B cell (primary cell): ENCODE results near the gene PET100. TPM values are rescaled to one million over a fixed set of nuclear protein-coding genes. Genes with fewer than 3 reads are reported as not detected.

Source experiments
- ATAC-seq: fragments of 200-7000 bp; cut with Tn5 transposase; one replicate; pipeline ENCODE4 v1.10.0; 2021; ENCODE audit warnings: low read depth, mild to moderate bottlenecking, moderate number of reproducible peaks, moderate library complexity
- CTCF ChIA-PET: fragments of 350-600 bp; sonication (Branson Sonifier 250); formaldehyde crosslinking; loops from one replicate; lab custom pipeline; 2021; ENCODE audit warnings: antibody characterized with exemption, inconsistent platforms; lab: Charles Lee
- POLR2A ChIA-PET: fragments of 350-600 bp; sonication (Branson Sonifier 250); formaldehyde crosslinking; loops from one replicate; lab custom pipeline; 2021; ENCODE audit warnings: antibody characterized with exemption; lab: Charles Lee
- DNase-seq: peaks from one replicate; pipeline ENCODE4 v3.0.0; 2013
- H2AFZ ChIP-seq: 2 replicates; pipeline ENCODE4 v1.6.1; 2012; ENCODE audit warnings: mild to moderate bottlenecking, low read depth, low read length; ENCODE audit not compliant: insufficient read depth, poor library complexity, severe bottlenecking
- H3K27ac ChIP-seq, 2 donors: 1 replicate in 1 of 2; 2 replicates in 1 of 2; pipeline ENCODE4 v1.5.1; 2012 to 2013; ENCODE audit warnings: low read length in 2 of 2, mild to moderate bottlenecking in 2 of 2, moderate library complexity in 1 of 2
- H3K27me3 ChIP-seq, 4 experiments: fragments of 200-600 bp in 1 of 4; sonication (generic) in 1 of 4; replicated peaks in 1 of 4; 1 replicate in 2 of 4; 2 replicates in 2 of 4; pipeline versions ENCODE4 v1.6.1 to v1.7.0; 2013 to 2016; ENCODE audit warnings: low read length in 3 of 4, mild to moderate bottlenecking in 2 of 4, mixed read lengths in 1 of 4, moderate library complexity in 1 of 4; ENCODE audit not compliant: insufficient read depth in 4 of 4, control insufficient read depth in 3 of 4; ENCODE audit errors: control extremely low read depth in 1 of 4
- H3K36me3 ChIP-seq, 2 experiments: replicated peaks in 1 of 2; 1 replicate in 1 of 2; 2 replicates in 1 of 2; pipeline versions ENCODE4 v1.6.1 to v1.7.1; 2013; ENCODE audit warnings: low read length in 1 of 2; ENCODE audit not compliant: insufficient read depth in 2 of 2, control insufficient read depth in 1 of 2; ENCODE audit errors: control extremely low read depth in 1 of 2, extremely low read depth in 1 of 2
- H3K4me1 ChIP-seq, 2 donors: fragments of 200-600 bp in 1 of 2; sonication (generic) in 1 of 2; 1 replicate in 1 of 2; 2 replicates in 1 of 2; pipeline versions ENCODE4 v1.5.1 to v1.6.1; 2013 to 2017; ENCODE audit warnings: low read length in 2 of 2; ENCODE audit not compliant: control insufficient read depth in 2 of 2, insufficient read depth in 2 of 2
- H3K4me2 ChIP-seq: replicated peaks from 2 replicates; pipeline ENCODE3; 2012; ENCODE audit warnings: mild to moderate bottlenecking, low read depth, low read length; ENCODE audit not compliant: poor library complexity, severe bottlenecking
- H3K4me3 ChIP-seq, 5 experiments: fragments of 200-600 bp in 1 of 5; sonication (generic) in 1 of 5; 1 replicate in 3 of 5; 2 replicates in 2 of 5; pipeline versions ENCODE4 v1.5.1 to v1.7.0; 2011 to 2016; ENCODE audit warnings: low read length in 4 of 5, mild to moderate bottlenecking in 4 of 5, low read depth in 2 of 5, control low read depth in 1 of 5, moderate library complexity in 1 of 5; ENCODE audit not compliant: insufficient read depth in 1 of 5; ENCODE audit errors: control extremely low read depth in 1 of 5, extremely low read depth in 1 of 5
- H3K79me2 ChIP-seq: fragments of 200-600 bp; sonication (generic); one replicate; pipeline ENCODE4 v1.6.0; 2016; ENCODE audit warnings: low read length; ENCODE audit not compliant: control insufficient read depth, insufficient read depth
- H3K9ac ChIP-seq: fragments of 200-600 bp; sonication (generic); 2 replicates; pipeline ENCODE4 v1.6.1; 2017; ENCODE audit warnings: mild to moderate bottlenecking, low read length, moderate library complexity
- H3K9me3 ChIP-seq, 3 donors: one replicate each; pipeline versions ENCODE4 v1.6.1 to v1.7.1; 2013; ENCODE audit warnings: low read length in 2 of 3; ENCODE audit not compliant: control insufficient read depth in 2 of 3, insufficient read depth in 1 of 3; ENCODE audit errors: control extremely low read depth in 1 of 3
- H4K20me1 ChIP-seq: 2 replicates; pipeline ENCODE4 v1.6.0; 2012; ENCODE audit warnings: mild to moderate bottlenecking, low read length; ENCODE audit not compliant: insufficient read depth, control insufficient read depth, poor library complexity, severe bottlenecking
- H3K27ac Mint-ChIP-seq: one replicate; pipeline ENCODE4 v1.8.0; 2021; ENCODE audit warnings: mixed read lengths
- H3K27me3 Mint-ChIP-seq: one replicate; pipeline ENCODE4 v1.8.0; 2021; ENCODE audit warnings: mixed read lengths
- H3K4me1 Mint-ChIP-seq: one replicate; pipeline ENCODE4 v1.8.0; 2021; ENCODE audit warnings: mixed read lengths
- H3K4me3 Mint-ChIP-seq: one replicate; pipeline ENCODE4 v1.8.0; 2021; ENCODE audit warnings: mixed read lengths
- H3K9me3 Mint-ChIP-seq: one replicate; pipeline ENCODE4 v1.8.0; 2022; ENCODE audit warnings: mixed read lengths; ENCODE audit not compliant: insufficient read depth
- EZH2 ChIP-seq: IDR thresholded peaks from 2 replicates; pipeline ENCODE4 v1.6.1; 2012; ENCODE audit warnings: borderline replicate concordance, low read depth, mild to moderate bottlenecking, moderate library complexity, low read length; ENCODE audit not compliant: insufficient read depth, poor library complexity, severe bottlenecking
- WGBS: methylation state at CpG from one replicate; pipeline ENCODE4 v1.1.5; 2013; ENCODE audit warnings: missing lambda C conversion rate; ENCODE audit not compliant: insufficient coverage; 5-methylcytosine and 5-hydroxymethylcytosine counted together
- intact Hi-C: fragments of 100-400 bp; cut with micrococcal nuclease; formaldehyde crosslinking; loops from one replicate; pipeline ENCODE4 v1.10.0; 2022
- polyA plus RNA-seq: library from polyadenylated mRNA; depleted of rRNA; stranded (reverse); fragments of >200 nt; gene quantifications from 2 replicates; pipeline ENCODE4 v1.2.3, GENCODE V29; 2012
- total RNA-seq, 2 donors: library from RNA; stranded (reverse); fragments of 120-200 nt in 1 of 2; gene quantifications; 1 replicate in 1 of 2; 2 replicates in 1 of 2; pipeline versions ENCODE4 v1.2.3 to v1.2.4, GENCODE V29; 2013 to 2022
- TF ChIP-seq, protein P1 (sequence below): fragments of 200-600 bp; IDR thresholded peaks from one replicate; pipeline ENCODE4 v1.8.0; 2022; ENCODE audit warnings: antibody characterized with exemption, mild to moderate bottlenecking

The PET100 gene
- total and polyA plus RNA-seq, 2 donors (not counting 1 experiment from before 2014, with no cell fraction given) = 31.3 to 100 TPM

DNA sequence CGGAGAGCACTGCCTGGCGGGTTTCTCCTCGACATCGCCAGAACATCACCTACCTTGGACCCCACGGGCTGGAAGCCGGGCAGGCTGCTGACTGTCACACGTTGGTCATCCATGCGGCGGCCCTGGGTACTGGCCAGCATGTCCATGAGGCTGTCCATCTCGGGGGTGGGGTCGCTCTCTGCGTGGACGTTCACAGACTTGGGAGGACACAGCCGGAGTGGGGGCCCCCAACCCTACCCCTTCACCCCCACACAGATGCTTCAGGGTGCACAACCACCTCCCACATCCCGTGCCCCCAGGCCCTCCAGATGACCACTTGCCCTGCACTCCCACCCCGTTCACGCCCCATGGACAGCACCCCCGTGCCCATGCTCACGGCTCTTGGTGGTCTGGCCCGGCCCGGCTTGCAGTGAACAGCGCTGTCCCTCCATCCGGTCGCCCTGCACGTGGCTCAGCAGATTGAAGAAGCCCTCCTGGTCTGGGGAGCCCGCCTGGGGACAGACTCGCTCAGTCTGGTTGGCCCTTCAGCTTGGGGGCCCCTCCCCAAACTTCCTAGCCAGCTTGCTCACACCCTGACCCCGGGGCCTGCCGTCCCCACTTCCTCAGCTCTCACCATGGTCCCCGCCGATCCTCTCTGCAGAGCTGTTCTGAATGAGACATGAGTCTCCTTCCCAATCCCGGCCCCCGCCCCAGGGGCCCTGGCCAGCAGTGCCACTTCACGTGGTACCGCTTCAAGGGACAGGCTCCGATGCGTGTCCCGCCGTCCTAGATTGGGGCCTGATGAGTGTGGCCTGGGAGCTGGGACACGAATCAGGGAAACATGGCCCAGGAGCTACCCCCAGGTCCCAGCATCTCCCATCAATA lies 3.0 kb downstream of the PET100 start:
- Mint-ChIP-seq H3K27me3 (no peaks in the 10 kb centered on the region), H3K4me1 (peaks cover 53% of the 10 kb centered on the region), H3K4me3 (no peak overlapping the region), H3K27ac (no peak overlapping the region), H3K9me3 (no peaks in the 10 kb centered on the region)
- Histone ChIP-seq H3K4me2 (no peak overlapping the region), H3K9ac (no peak overlapping the region), H3K27me3 (no peaks in the 10 kb centered on the region), H3K4me1 (peaks cover 30 to 42% of the 10 kb centered on the region in 2 donors), H3K9me3 (peaks cover 0 to 10% (median 0%) of the 10 kb centered on the region in 3 donors), H4K20me1 (peaks cover 13% of the 10 kb centered on the region), H2AFZ (no peak overlapping the region), H3K4me3 (no peak overlapping the region), H3K36me3 (peaks cover 0 to 13% of the 10 kb centered on the region in 2 experiments), H3K27ac (no peak overlapping the region), H3K79me2 (peaks cover 88% of the 10 kb centered on the region)
- CTCF ChIA-PET = no interaction called here
- ATAC-seq (no peak), DNase-seq (no peak)
- TF ChIP-seq, protein P1, sequence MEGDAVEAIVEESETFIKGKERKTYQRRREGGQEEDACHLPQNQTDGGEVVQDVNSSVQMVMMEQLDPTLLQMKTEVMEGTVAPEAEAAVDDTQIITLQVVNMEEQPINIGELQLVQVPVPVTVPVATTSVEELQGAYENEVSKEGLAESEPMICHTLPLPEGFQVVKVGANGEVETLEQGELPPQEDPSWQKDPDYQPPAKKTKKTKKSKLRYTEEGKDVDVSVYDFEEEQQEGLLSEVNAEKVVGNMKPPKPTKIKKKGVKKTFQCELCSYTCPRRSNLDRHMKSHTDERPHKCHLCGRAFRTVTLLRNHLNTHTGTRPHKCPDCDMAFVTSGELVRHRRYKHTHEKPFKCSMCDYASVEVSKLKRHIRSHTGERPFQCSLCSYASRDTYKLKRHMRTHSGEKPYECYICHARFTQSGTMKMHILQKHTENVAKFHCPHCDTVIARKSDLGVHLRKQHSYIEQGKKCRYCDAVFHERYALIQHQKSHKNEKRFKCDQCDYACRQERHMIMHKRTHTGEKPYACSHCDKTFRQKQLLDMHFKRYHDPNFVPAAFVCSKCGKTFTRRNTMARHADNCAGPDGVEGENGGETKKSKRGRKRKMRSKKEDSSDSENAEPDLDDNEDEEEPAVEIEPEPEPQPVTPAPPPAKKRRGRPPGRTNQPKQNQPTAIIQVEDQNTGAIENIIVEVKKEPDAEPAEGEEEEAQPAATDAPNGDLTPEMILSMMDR = no peak
- intact Hi-C loops = no loop called here
- WGBS = 99% methylated on average over 40 of the region's 40 CpGs
- POLR2A ChIA-PET = no interaction called here

DNA sequence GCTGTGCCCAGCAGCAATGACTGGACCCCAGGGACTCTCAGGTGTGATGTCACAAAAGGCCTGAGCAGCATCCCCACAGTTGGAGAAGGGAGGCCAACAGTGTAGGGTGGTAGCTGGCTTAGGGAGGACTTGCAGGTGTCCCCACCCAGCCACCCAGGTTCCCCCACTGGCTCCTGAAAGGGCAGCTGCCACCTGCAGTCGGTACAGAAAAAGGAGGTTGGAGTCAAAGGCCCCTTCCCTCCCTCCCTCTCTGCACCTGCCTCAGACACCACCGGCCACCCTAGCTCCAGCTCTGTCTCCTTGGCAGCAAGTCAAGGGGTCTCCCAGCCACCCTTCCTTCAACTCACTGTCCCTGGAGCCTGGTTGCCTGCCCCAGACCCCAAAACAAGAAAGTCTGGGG lies 4.1 kb downstream of the PET100 start, which contains the start of gene PCP2:
PCP2 (minus strand) TSS at position 22 of the 400 bp plus-strand sequence. CDS start 262 bp downstream, outside the sequence.
- peak within 1 kb of the TSS; percentile 13 for H3K4me3 Mint-ChIP-seq
- intact Hi-C loops = no loop called here
- H3K27me3 ChIP-seq = no peaks in the 10 kb centered on the region
- peaks cover 50% of the 10 kb centered on the region for H3K4me1 Mint-ChIP-seq
- H3K27me3 Mint-ChIP-seq = no peaks in the 10 kb centered on the region
- H3K36me3 ChIP-seq = peaks cover 0 to 10% of the 10 kb centered on the region in 2 experiments
- peaks cover 2% of the 10 kb centered on the region for H4K20me1 ChIP-seq
- ATAC-seq (no peak), DNase-seq (no peak)
- no peaks in the 10 kb centered on the region for H3K9me3 Mint-ChIP-seq
- no peak within 1 kb of the TSS for H3K27ac Mint-ChIP-seq
- H3K4me1 ChIP-seq = peaks cover 29 to 37% of the 10 kb centered on the region in 2 donors
- 63% methylated on average over 2 of the region's 2 CpGs for WGBS
- H3K4me2 ChIP-seq = no peak within 1 kb of the TSS
- no peak within 1 kb of the TSS for H3K4me3 ChIP-seq
- H3K9me3 ChIP-seq = peaks cover 0 to 10% (median 0%) of the 10 kb centered on the region in 3 donors
- no peak within 1 kb of the TSS for H2AFZ ChIP-seq
- TF ChIP-seq, protein P1 = no peak
- TF ChIP-seq EZH2 = no peak
- no peak within 1 kb of the TSS for H3K9ac ChIP-seq
- ChIA-PET POLR2A (no interaction called here), CTCF (no interaction called here)
- H3K79me2 ChIP-seq = peaks cover 87% of the 10 kb centered on the region
- H3K27ac ChIP-seq = no peak within 1 kb of the TSS
